K562 (cell line): ENCODE data around the gene CHPF. TPM values are rescaled to one million over a fixed set of nuclear protein-coding genes. Genes with fewer than 3 reads are reported as not detected.

Source experiments
- ATF1 ChIP-seq, 2 experiments: fragments of 450-650 bp in 1 of 2; IDR thresholded peaks; 2 replicates each; pipeline ENCODE4 v1.6.1; 2016; ENCODE audit warnings: missing compliant biosample characterization in 1 of 2, missing genetic modification characterization in 1 of 2
- ATF6 ChIP-seq: sonication (generic); formaldehyde crosslinking; IDR thresholded peaks from 2 replicates; pipeline ENCODE4 v1.4.0; 2020; ENCODE audit warnings: mild to moderate bottlenecking, missing genetic modification reagents
- ELF2 ChIP-seq: fragments of 250-450 bp; sonication (Bioruptor Pico); IDR thresholded peaks from 2 replicates; pipeline ENCODE4 v1.5.0; 2021; ENCODE audit warnings: mild to moderate bottlenecking
- EP400 ChIP-seq: fragments of 450-650 bp; IDR thresholded peaks from 2 replicates; pipeline ENCODE4 v1.6.1; 2017; ENCODE audit warnings: antibody characterized with exemption, mild to moderate bottlenecking, moderate library complexity
- ETV1 ChIP-seq: fragments of 450-650 bp; conservative IDR thresholded peaks from 2 replicates; pipeline ENCODE4 v1.6.1; 2016; ENCODE audit warnings: missing genetic modification characterization, control low read depth, low read depth, missing compliant biosample characterization
- FOXM1 ChIP-seq, 2 experiments: fragments of 450-650 bp in 1 of 2; sonication (generic) in 1 of 2; formaldehyde crosslinking in 1 of 2; IDR thresholded peaks; 2 replicates each; pipeline versions ENCODE4 v1.6.1 to v1.9.0; 2017 to 2022; ENCODE audit warnings: low read depth in 2 of 2, mild to moderate bottlenecking in 2 of 2, missing genetic modification reagents in 1 of 2, moderate library complexity in 1 of 2
- HNRNPLL ChIP-seq: fragments of 200-400 bp; formaldehyde crosslinking; IDR thresholded peaks from 2 replicates; pipeline ENCODE4 v1.6.1; 2017; ENCODE audit warnings: low read length, low read depth, mild to moderate bottlenecking; ENCODE audit not compliant: poor library complexity, severe bottlenecking
- NBN ChIP-seq: fragments of 450-650 bp; IDR thresholded peaks from 2 replicates; pipeline ENCODE4 v1.6.1; 2016; ENCODE audit warnings: low read depth, mild to moderate bottlenecking
- SAFB ChIP-seq: fragments of 200-400 bp; formaldehyde crosslinking; IDR thresholded peaks from 2 replicates; pipeline ENCODE4 v1.6.1; 2017; ENCODE audit warnings: low read depth, low read length, borderline replicate concordance
- XRCC5 ChIP-seq: fragments of 200-400 bp; formaldehyde crosslinking; IDR thresholded peaks from 2 replicates; pipeline ENCODE4 v1.6.1; 2017; ENCODE audit warnings: low read depth, mild to moderate bottlenecking, low read length
- ZNF584 ChIP-seq: fragments of 200-800 bp; sonication (Bioruptor generic); IDR thresholded peaks from 2 replicates; pipeline ENCODE4 v1.6.1; 2016; ENCODE audit warnings: low read depth, mild to moderate bottlenecking, missing genetic modification characterization, missing compliant biosample characterization
- ZNF707 ChIP-seq: fragments of 250-450 bp; sonication (Bioruptor Pico); conservative IDR thresholded peaks from 2 replicates; pipeline ENCODE4 v1.8.0; 2022; ENCODE audit warnings: inconsistent platforms, mild to moderate bottlenecking, moderate library complexity
- polyA plus RNA-seq, 8 experiments: library from polyadenylated mRNA; depleted of rRNA in 4 of 8; stranded (reverse) in 5 of 8; unstranded in 3 of 8; fragments of >200 nt; fragmentation: Nextera tagmentation in 2 of 8; fragmentation: Illumina TruSeq in 1 of 8; extraction: Ambion mirVana in 2 of 8; extraction: Trizol in 1 of 8; gene quantifications; 2 replicates each; pipeline versions ENCODE4 v1.2.1 to v1.2.3, GENCODE V29; 2011 to 2014; ENCODE audit warnings: inconsistent platforms in 1 of 8, missing spikeins in 1 of 8
- total RNA-seq, 7 experiments: library from RNA; depleted of rRNA in 6 of 7; stranded (reverse); fragments of >200 nt in 6 of 7; fragmentation: Illumina TruSeq in 2 of 7; extraction: Trizol in 2 of 7; gene quantifications; 2 replicates each; pipeline versions ENCODE4 v1.2.1 to v1.2.3, GENCODE V29; 2011 to 2021; ENCODE audit warnings: low replicate concordance in 1 of 7
- TF ChIP-seq, protein P1 (sequence below): fragments of 450-650 bp; IDR thresholded peaks from 2 replicates; pipeline ENCODE4 v1.6.1; 2016; ENCODE audit warnings: low read depth
- TF ChIP-seq, protein P2 (sequence below): sonication (generic); formaldehyde crosslinking; IDR thresholded peaks from 2 replicates; pipeline ENCODE4 v1.8.0; 2022; ENCODE audit warnings: missing genetic modification reagents, mild to moderate bottlenecking, moderate library complexity, borderline replicate concordance

Gene CHPF
- total and polyA plus RNA-seq, 9 of the 15 experiments (the other 6 are each of a cell fraction or from before 2014, with no cell fraction given) = 0.15 to 57.2 (median 7.9) TPM

DNA sequence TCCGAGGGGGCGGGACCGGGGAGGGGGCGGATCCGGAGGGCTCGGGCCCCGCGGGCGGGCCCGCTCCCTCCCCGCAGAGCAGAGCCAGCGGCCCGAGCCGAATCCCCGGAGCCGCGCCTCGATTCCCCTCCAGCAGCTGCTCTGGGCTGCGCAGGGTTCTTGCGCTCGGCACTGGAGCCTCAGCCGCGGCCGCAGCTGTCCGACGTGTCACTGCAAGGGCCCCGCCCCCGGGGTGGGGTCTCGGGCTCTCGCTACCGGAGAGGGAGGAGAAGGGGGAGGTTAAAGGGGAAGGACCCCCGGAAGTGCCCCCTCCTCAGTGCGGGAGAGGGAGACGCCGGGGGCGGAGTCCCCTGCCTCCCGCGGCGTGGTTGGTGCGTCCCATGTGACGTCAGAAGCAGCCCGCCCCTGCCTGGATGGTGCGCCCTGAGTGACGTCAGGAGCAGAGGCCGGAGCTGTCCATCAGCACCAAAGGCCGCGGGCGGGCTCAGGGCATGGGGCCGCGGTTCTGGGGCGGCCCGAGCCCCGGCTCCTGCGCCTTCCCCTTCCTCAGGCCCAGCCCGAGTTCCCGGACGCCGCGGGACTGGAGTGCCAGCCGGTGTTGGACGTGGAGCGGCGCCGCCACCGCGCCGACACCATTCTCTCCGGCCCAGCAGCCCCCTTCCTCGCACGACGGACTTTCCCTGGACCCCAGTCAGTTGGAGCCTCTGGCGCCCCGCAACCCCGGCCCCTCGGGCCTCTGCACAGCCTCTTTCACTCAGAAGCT lies at the start of gene CHPF, which contains the start of gene TMEM198 (continued):
- TF ChIP-seq ATF1 (CRISPR knock-in tag; IDR thresholded peaks at IDR 0.05) = peak; percentile 86
- TF ChIP-seq ATF1 (tag; IDR thresholded peaks at IDR 0.05) = peak; percentile 99
- TF ChIP-seq ELF2 (CRISPR knock-in tag) = no peak
- peak; percentile 91 for TF ChIP-seq ETV1 (tag)
- peak; percentile 44; the same call in 1 of the 2 replicates for TF ChIP-seq FOXM1 (IDR thresholded peaks at IDR 0.05; ENCODE audit: low read depth)
- TF ChIP-seq FOXM1 (CRISPR knock-in tag; IDR thresholded peaks at IDR 0.05; ENCODE audit: low read depth) = 0 out of 2 replicates have a peak, but pooled peaks have one; percentile 73
- TF ChIP-seq NBN = 0 out of 2 replicates have a peak, but pooled peaks have one; percentile 70
- no peak for TF ChIP-seq XRCC5
- TF ChIP-seq SAFB = no peak
- no peak for TF ChIP-seq ZNF707
- TF ChIP-seq HNRNPLL = peak; percentile 60
- TF ChIP-seq, protein P1, sequence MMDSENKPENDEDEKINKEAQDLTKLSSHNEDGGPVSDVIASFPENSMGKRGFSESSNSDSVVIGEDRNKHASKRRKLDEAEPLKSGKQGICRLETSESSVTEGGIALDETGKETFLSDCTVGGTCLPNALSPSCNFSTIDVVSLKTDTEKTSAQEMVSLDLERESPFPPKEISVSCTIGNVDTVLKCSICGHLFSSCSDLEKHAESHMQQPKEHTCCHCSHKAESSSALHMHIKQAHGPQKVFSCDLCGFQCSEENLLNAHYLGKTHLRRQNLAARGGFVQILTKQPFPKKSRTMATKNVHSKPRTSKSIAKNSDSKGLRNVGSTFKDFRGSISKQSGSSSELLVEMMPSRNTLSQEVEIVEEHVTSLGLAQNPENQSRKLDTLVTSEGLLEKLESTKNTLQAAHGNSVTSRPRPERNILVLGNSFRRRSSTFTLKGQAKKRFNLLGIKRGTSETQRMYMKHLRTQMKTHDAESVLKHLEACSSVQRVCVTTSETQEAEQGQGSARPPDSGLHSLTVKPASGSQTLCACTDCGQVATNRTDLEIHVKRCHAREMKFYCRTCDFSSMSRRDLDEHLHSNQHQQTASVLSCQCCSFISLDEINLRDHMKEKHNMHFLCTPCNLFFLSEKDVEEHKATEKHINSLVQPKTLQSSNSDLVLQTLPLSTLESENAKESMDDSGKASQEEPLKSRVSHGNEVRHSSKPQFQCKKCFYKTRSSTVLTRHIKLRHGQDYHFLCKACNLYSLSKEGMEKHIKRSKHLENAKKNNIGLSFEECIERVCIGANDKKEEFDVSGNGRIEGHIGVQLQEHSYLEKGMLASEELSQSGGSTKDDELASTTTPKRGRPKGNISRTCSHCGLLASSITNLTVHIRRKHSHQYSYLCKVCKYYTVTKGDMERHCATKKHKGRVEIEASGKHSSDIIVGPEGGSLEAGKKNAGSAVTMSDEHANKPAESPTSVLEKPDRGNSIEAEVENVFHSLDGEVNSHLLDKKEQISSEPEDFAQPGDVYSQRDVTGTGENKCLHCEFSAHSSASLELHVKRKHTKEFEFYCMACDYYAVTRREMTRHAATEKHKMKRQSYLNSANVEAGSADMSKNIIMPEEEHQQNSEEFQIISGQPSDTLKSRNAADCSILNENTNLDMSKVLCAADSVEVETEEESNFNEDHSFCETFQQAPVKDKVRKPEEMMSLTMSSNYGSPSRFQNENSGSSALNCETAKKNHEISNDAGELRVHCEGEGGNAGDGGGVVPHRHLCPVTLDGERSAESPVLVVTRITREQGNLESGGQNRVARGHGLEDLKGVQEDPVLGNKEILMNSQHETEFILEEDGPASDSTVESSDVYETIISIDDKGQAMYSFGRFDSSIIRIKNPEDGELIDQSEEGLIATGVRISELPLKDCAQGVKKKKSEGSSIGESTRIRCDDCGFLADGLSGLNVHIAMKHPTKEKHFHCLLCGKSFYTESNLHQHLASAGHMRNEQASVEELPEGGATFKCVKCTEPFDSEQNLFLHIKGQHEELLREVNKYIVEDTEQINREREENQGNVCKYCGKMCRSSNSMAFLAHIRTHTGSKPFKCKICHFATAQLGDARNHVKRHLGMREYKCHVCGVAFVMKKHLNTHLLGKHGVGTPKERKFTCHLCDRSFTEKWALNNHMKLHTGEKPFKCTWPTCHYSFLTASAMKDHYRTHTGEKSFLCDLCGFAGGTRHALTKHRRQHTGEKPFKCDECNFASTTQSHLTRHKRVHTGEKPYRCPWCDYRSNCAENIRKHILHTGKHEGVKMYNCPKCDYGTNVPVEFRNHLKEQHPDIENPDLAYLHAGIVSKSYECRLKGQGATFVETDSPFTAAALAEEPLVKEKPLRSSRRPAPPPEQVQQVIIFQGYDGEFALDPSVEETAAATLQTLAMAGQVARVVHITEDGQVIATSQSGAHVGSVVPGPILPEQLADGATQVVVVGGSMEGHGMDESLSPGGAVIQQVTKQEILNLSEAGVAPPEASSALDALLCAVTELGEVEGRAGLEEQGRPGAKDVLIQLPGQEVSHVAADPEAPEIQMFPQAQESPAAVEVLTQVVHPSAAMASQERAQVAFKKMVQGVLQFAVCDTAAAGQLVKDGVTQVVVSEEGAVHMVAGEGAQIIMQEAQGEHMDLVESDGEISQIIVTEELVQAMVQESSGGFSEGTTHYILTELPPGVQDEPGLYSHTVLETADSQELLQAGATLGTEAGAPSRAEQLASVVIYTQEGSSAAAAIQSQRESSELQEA = no peak
- TF ChIP-seq, protein P2, sequence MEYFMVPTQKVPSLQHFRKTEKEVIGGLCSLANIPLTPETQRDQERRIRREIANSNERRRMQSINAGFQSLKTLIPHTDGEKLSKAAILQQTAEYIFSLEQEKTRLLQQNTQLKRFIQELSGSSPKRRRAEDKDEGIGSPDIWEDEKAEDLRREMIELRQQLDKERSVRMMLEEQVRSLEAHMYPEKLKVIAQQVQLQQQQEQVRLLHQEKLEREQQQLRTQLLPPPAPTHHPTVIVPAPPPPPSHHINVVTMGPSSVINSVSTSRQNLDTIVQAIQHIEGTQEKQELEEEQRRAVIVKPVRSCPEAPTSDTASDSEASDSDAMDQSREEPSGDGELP (CRISPR knock-in tag) = peak; percentile 97
- peak; percentile 63 for TF ChIP-seq EP400
- no peak for TF ChIP-seq ATF6 (CRISPR knock-in tag)
- no peak for TF ChIP-seq ZNF584
